Lung (tissue), 12 donors: ENCODE results near the gene TAOK2. TPM values are rescaled to one million over a fixed set of nuclear protein-coding genes. Genes with fewer than 3 reads are reported as not detected.

Experiments
- ATAC-seq: fragments of 200-7000 bp; cut with Tn5 transposase; one replicate; pipeline ENCODE4 v1.9.1; 2020; ENCODE audit warnings: moderate number of reproducible peaks; ENCODE audit not compliant: insufficient read depth, low FRiP score
- DNase-seq, 3 donors: peaks; one replicate each; pipeline ENCODE4 v3.0.0-alpha.2; 2013 to 2017
- H3K27ac ChIP-seq, 2 donors: one replicate each; pipeline ENCODE4 v1.5.1; 2013; ENCODE audit warnings: mild to moderate bottlenecking in 2 of 2, moderate library complexity in 2 of 2, control low read depth in 1 of 2, inconsistent platforms in 1 of 2, low read depth in 1 of 2, low read length in 1 of 2
- H3K27me3 ChIP-seq, 3 donors: one replicate each; pipeline ENCODE4 v1.5.1; 2013; ENCODE audit warnings: low read length in 2 of 3; ENCODE audit not compliant: control insufficient read depth in 3 of 3, insufficient read depth in 3 of 3
- H3K36me3 ChIP-seq, 4 donors: one replicate each; pipeline ENCODE4 v1.5.1; 2013; ENCODE audit warnings: low read length in 4 of 4, mild to moderate bottlenecking in 1 of 4, moderate library complexity in 1 of 4; ENCODE audit not compliant: control insufficient read depth in 4 of 4, insufficient read depth in 4 of 4
- H3K4me1 ChIP-seq, 5 donors: one replicate each; pipeline ENCODE4 v1.5.1; 2013; ENCODE audit warnings: low read length in 5 of 5, mild to moderate bottlenecking in 2 of 5, moderate library complexity in 1 of 5; ENCODE audit not compliant: control insufficient read depth in 5 of 5, insufficient read depth in 5 of 5
- H3K4me3 ChIP-seq: one replicate; pipeline ENCODE4 v1.5.1; 2013; ENCODE audit warnings: mild to moderate bottlenecking, control low read depth, moderate library complexity
- H3K9ac ChIP-seq, 2 donors: one replicate each; pipeline ENCODE4 v1.5.1; 2013; ENCODE audit warnings: low read length in 2 of 2, control low read depth in 1 of 2; ENCODE audit not compliant: insufficient read depth in 1 of 2
- H3K9me3 ChIP-seq, 4 donors: one replicate each; pipeline ENCODE4 v1.5.1; 2013; ENCODE audit warnings: low read length in 3 of 4, mild to moderate bottlenecking in 1 of 4, moderate library complexity in 1 of 4; ENCODE audit not compliant: control insufficient read depth in 4 of 4, insufficient read depth in 3 of 4
- WGBS, 2 donors: extraction: QIAGEN DNeasy Blood & Tissue Kit; methylation state at CpG; one replicate each; pipeline ENCODE4 v1.1.7; 2013; 5-methylcytosine and 5-hydroxymethylcytosine counted together
- polyA plus RNA-seq, 2 donors: library from polyadenylated mRNA; stranded (reverse); fragments of 200-250 nt; gene quantifications; one replicate each; pipeline ENCODE4 v1.2.1, GENCODE V29; 2013
- total RNA-seq, 2 donors: library from RNA; depleted of rRNA in 1 of 2; stranded (reverse); fragments of >200 nt in 1 of 2; gene quantifications; one replicate each; pipeline ENCODE4 v1.2.1, GENCODE V29; 2014 to 2021
- TF ChIP-seq, protein P1 (sequence below): IDR thresholded peaks from 2 replicates; pipeline ENCODE4 v1.5.1; 2012; ENCODE audit warnings: mild to moderate bottlenecking; ENCODE audit errors: control extremely low read depth, extremely low read depth
- donor health status: control.
- donor health status: control.
- donor health status: Bipolar disorder and iron deficiency.
- donor health status: healthy.
- donor health status: DM: yes; HTN: yes; CAD: no.

The TAOK2 gene
- total and polyA plus RNA-seq, 4 donors, result 33.8 to 71.8 (median 55.4) TPM

DNA sequence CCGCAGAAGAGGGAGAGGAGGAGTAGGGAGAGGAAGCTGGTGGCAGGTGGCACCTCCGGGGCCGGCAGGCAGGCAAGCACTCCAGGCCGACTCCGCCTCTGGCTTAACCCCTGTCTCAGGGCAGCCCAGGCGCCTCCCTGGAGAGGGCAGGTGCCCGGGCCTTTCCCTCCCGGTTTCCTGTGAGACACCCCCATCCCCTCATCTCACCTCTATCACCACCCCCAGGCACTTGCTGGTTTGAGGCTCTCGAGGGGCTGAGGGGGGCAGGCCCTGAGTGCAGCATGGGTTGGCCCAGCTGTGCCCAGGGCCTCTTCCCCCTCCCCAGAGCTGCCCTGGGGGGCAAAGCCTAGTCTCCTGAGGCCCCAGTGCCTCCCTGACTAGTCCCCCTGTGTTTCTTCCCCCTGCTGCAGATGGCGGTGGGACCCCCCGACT lies 31.2 kb downstream of the TAOK2 start:
- ATAC-seq (no peak), DNase-seq (no peak)

DNA sequence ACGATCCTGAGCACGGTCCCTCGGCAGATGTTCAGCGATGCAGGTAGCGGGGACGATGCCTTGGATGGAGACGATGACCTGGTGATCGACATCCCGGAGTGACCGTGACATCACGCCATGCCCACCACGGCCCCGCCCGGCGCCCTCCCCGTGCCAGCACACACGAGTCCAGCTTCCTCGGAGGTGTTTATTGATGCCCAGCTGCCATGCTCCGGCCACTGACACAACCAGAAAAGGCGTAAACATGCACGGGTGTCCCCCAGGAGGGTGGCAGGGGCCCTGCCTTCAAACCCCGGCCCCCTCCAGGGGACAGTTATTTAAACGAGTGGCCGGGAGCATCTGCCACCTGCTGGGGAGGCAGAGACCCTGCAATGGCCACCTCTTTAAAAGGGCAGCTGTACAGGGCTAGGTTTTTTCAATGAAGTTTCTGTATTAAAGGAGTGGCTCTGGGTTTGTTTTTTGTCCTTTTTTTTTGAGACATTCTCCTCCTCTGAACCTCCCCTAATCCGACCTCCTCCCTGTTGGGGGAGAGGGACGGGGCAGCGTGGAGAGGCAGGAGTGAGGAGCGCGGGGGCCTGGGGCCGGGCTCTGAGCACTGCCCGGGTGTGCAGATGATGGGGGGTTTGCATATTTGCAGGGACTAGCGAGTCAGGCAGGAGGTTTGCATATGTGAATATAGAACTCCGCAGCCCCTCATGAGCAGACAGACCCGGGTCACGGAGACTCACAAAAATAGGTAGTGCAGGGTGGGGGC lies 31.9 kb downstream of the TAOK2 start:
- TF ChIP-seq, protein P1, sequence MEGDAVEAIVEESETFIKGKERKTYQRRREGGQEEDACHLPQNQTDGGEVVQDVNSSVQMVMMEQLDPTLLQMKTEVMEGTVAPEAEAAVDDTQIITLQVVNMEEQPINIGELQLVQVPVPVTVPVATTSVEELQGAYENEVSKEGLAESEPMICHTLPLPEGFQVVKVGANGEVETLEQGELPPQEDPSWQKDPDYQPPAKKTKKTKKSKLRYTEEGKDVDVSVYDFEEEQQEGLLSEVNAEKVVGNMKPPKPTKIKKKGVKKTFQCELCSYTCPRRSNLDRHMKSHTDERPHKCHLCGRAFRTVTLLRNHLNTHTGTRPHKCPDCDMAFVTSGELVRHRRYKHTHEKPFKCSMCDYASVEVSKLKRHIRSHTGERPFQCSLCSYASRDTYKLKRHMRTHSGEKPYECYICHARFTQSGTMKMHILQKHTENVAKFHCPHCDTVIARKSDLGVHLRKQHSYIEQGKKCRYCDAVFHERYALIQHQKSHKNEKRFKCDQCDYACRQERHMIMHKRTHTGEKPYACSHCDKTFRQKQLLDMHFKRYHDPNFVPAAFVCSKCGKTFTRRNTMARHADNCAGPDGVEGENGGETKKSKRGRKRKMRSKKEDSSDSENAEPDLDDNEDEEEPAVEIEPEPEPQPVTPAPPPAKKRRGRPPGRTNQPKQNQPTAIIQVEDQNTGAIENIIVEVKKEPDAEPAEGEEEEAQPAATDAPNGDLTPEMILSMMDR, result peak; percentile 35
- 56 to 65% methylated on average over 35 of the region's 35 CpGs for WGBS, 2 donors
- Histone ChIP-seq H3K27me3 (peaks cover 3 to 14% (median 4%) of the 10 kb centered on the region in 3 donors), H3K9ac (no peak overlapping the region), H3K4me3 (no peak overlapping the region), H3K4me1 (peaks cover 0 to 3% (median 0%) of the 10 kb centered on the region in 5 donors), H3K36me3 (peaks cover 0 to 23% (median 1%) of the 10 kb centered on the region in 4 donors), H3K9me3 (peaks cover 0 to 3% (median 0%) of the 10 kb centered on the region in 4 donors), H3K27ac (no peak overlapping the region)
- ATAC-seq (peak; percentile 58), DNase-seq (peak in 2 of 3 donors; percentile 24 to 39)

More for the DNA sequence above, 31.2 kb downstream of the TAOK2 start:
- 42% methylated on average over 8 to 11 of the region's 11 CpGs for WGBS, 2 donors
- H3K9ac ChIP-seq, result no peak overlapping the region
- H3K36me3 ChIP-seq, result peaks cover 0 to 26% (median 1%) of the 10 kb centered on the region in 4 donors
- H3K27me3 ChIP-seq, result peaks cover 0 to 7% (median 4%) of the 10 kb centered on the region in 3 donors
- H3K4me3 ChIP-seq, result no peak overlapping the region
- TF ChIP-seq, protein P1, result no peak
- no peaks in the 10 kb centered on the region for H3K4me1 ChIP-seq
- H3K27ac ChIP-seq, result peak overlapping the region in 1 of 2 donors; percentile 26
- H3K9me3 ChIP-seq, result peaks cover 0 to 3% (median 0%) of the 10 kb centered on the region in 4 donors

DNA sequence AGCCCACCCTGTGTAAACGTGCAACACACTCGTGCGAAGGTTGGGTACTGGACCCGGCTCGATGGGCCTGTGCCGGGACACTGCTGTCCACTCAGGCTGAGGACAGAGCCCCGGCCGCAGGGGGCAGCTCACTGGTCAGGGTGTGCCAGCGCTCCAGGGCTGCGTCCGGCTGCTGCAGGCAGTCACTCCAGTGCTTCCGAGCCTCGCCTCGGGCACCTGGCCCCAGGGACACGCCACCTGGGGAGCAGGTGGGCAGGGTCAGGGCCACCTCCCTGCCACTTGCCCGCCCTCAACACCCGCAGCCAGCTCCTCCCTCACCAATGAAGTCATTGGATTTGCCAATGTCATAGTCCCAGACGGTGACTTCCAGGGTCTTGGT lies 32.4 kb downstream of the TAOK2 start:
- ATAC-seq (no peak), DNase-seq (no peak)
- peaks cover 0 to 3% (median 0%) of the 10 kb centered on the region in 4 donors for H3K9me3 ChIP-seq
- WGBS, 2 donors, result 86 to 91% methylated on average over 18 of the region's 18 CpGs
- no peak overlapping the region for H3K4me3 ChIP-seq
- H3K27me3 ChIP-seq, result peaks cover 3 to 17% (median 4%) of the 10 kb centered on the region in 3 donors
- H3K36me3 ChIP-seq, result peaks cover 0 to 18% (median 1%) of the 10 kb centered on the region in 4 donors
- H3K4me1 ChIP-seq, result peaks cover 0 to 5% (median 0%) of the 10 kb centered on the region in 5 donors
- H3K27ac ChIP-seq, result no peak overlapping the region
- H3K9ac ChIP-seq, result no peak overlapping the region
- TF ChIP-seq, protein P1, result no peak
